K562 (cell line): ENCODE measurements around the gene GLI3. TPM values are rescaled to one million over a fixed set of nuclear protein-coding genes. Genes with fewer than 3 reads are reported as not detected.

Experiments used
- ATAC-seq: fragments of 200-7000 bp; cut with Tn5 transposase; 3 replicates; pipeline ENCODE4 v1.9.1; 2020; ENCODE audit warnings: moderate library complexity
- BruUV-seq: library from RNA; stranded (reverse); fragments of 400-500 nt; replicated peaks from 2 replicates; lab custom pipeline; 2021; lab: Mats Ljungman, UMichigan
- CTCF ChIA-PET: fragments of 300-600 bp; formaldehyde crosslinking; extraction: SDS; loops from one replicate; lab custom pipeline; 2021; ENCODE audit warnings: low intra/inter-chr PET ratio; lab: Yijun Ruan, JAX
- POLR2A ChIA-PET: fragments of 300-600, 350-650 bp; sonication (Branson Sonifier 250); formaldehyde crosslinking; extraction: SDS; loops from one replicate; lab custom pipeline; 2021; ENCODE audit warnings: antibody characterized with exemption, inconsistent platforms; lab: Yijun Ruan, JAX
- DNase-seq, 4 experiments: peaks; one replicate each; pipeline versions ENCODE4 v3.0.0 to v3.0.0-alpha.2; 2011 to 2018; ENCODE audit warnings: low spot score in 3 of 4, mixed read lengths in 3 of 4; ENCODE audit errors: extremely low read depth in 1 of 4
- FAIRE-seq: peaks from 2 replicates; lab custom pipeline; 2011; peaks lifted over from hg19 to GRCh38; lab: Jason Lieb, UNC
- H2AFZ ChIP-seq: 2 replicates; pipeline ENCODE4 v1.6.0; 2011; ENCODE audit warnings: low read depth, low read length, control low read depth, inconsistent platforms
- H3K27ac ChIP-seq: fragments of 200-600 bp; 3 replicates; pipeline ENCODE4 v1.8.0; 2011; ENCODE audit warnings: low read depth, mild to moderate bottlenecking, control low read depth, inconsistent platforms, low read length, moderate library complexity, mixed read lengths; ENCODE audit errors: extremely low read depth
- H3K27me3 ChIP-seq, 2 experiments: fragments of 300-600 bp in 1 of 2; 2 replicates in 1 of 2; 3 replicates in 1 of 2; pipeline versions ENCODE4 v1.6.0 to v1.8.0; 2011; ENCODE audit warnings: inconsistent platforms in 2 of 2, low read length in 2 of 2, mild to moderate bottlenecking in 1 of 2, mixed read lengths in 1 of 2, moderate library complexity in 1 of 2; ENCODE audit not compliant: control insufficient read depth in 2 of 2, insufficient read depth in 2 of 2
- H3K36me3 ChIP-seq: fragments of 300-600 bp; 3 replicates; pipeline ENCODE4 v1.8.0; 2011; ENCODE audit warnings: mild to moderate bottlenecking, low read length, inconsistent platforms; ENCODE audit not compliant: control insufficient read depth, insufficient read depth
- H3K4me1 ChIP-seq, 2 experiments: fragments of 200-600 bp in 1 of 2; replicated peaks in 1 of 2; 2 replicates in 1 of 2; 3 replicates in 1 of 2; pipeline versions ENCODE4 v1.5.1 to v1.8.0; 2011; ENCODE audit warnings: inconsistent platforms in 2 of 2, low read length in 2 of 2, mild to moderate bottlenecking in 1 of 2, mixed read lengths in 1 of 2, moderate library complexity in 1 of 2; ENCODE audit not compliant: control insufficient read depth in 2 of 2, insufficient read depth in 2 of 2
- H3K4me2 ChIP-seq: 2 replicates; pipeline ENCODE4 v1.6.1; 2011; ENCODE audit warnings: low read length, control low read depth, inconsistent platforms, mixed read lengths; ENCODE audit not compliant: insufficient read depth
- H3K4me3 ChIP-seq: fragments of 200-600 bp; sonication (generic), shearing (Covaris generic); 2 replicates; pipeline ENCODE4 v1.5.1; 2016; ENCODE audit warnings: control low read depth, inconsistent platforms
- H3K79me2 ChIP-seq: fragments of 200-600 bp; 3 replicates; pipeline ENCODE4 v1.8.0; 2011; ENCODE audit warnings: low read length, inconsistent platforms; ENCODE audit not compliant: control insufficient read depth, insufficient read depth
- H3K9ac ChIP-seq, 2 experiments: 2 replicates each; pipeline versions ENCODE4 v1.6.0 to v1.6.1; 2011; ENCODE audit warnings: low read depth in 2 of 2, low read length in 2 of 2, control low read depth in 1 of 2, inconsistent platforms in 1 of 2, mild to moderate bottlenecking in 1 of 2, mixed read lengths in 1 of 2; ENCODE audit not compliant: insufficient read depth in 1 of 2
- H3K9me1 ChIP-seq: one replicate; pipeline ENCODE4 v1.6.0; 2011; ENCODE audit warnings: inconsistent platforms, mild to moderate bottlenecking, low read length, moderate library complexity; ENCODE audit not compliant: control insufficient read depth, insufficient read depth
- H3K9me3 ChIP-seq: replicated peaks from 2 replicates; pipeline ENCODE4 v1.5.1; 2011; ENCODE audit warnings: low read depth, low read length, inconsistent platforms; ENCODE audit not compliant: control insufficient read depth, insufficient read depth
- H4K20me1 ChIP-seq: replicated peaks from 2 replicates; pipeline ENCODE4 v1.6.1; 2011; ENCODE audit warnings: low read length, inconsistent platforms, mixed read lengths; ENCODE audit not compliant: control insufficient read depth, insufficient read depth
- BCL6 ChIP-seq: fragments of 250-450 bp; sonication (Bioruptor Pico); IDR thresholded peaks from 2 replicates; pipeline ENCODE4 v1.4.0; 2020
- DPF2 ChIP-seq: fragments of 450-650 bp; IDR thresholded peaks from 2 replicates; pipeline ENCODE4 v1.6.1; 2016
- E2F5 ChIP-seq: sonication (generic); formaldehyde crosslinking; IDR thresholded peaks from 2 replicates; pipeline ENCODE4 v1.8.0; 2022; ENCODE audit warnings: mild to moderate bottlenecking, missing genetic modification reagents
- ELF2 ChIP-seq: fragments of 250-450 bp; sonication (Bioruptor Pico); IDR thresholded peaks from 2 replicates; pipeline ENCODE4 v1.5.0; 2021; ENCODE audit warnings: mild to moderate bottlenecking
- GATA2 ChIP-seq: sonication (generic); formaldehyde crosslinking; IDR thresholded peaks from 2 replicates; pipeline ENCODE4 v1.4.0; 2020; ENCODE audit warnings: mild to moderate bottlenecking, missing genetic modification reagents
- HINFP ChIP-seq: fragments of 450-650 bp; conservative IDR thresholded peaks from 2 replicates; pipeline ENCODE4 v1.6.1; 2016; ENCODE audit warnings: missing genetic modification characterization, low read depth, mild to moderate bottlenecking, control low read depth, missing compliant biosample characterization
- MED1 ChIP-seq: sonication (generic); formaldehyde crosslinking; IDR thresholded peaks from 2 replicates; pipeline ENCODE4 v1.8.1; 2023; ENCODE audit warnings: missing genetic modification reagents, borderline replicate concordance
- MLX ChIP-seq, 2 experiments: fragments of 450-650 bp in 1 of 2; sonication (generic) in 1 of 2; formaldehyde crosslinking; conservative IDR thresholded peaks; 2 replicates each; pipeline versions ENCODE4 v1.4.0 to v1.8.1; 2020 to 2022; ENCODE audit warnings: mild to moderate bottlenecking in 1 of 2, missing genetic modification reagents in 1 of 2
- RNF2 ChIP-seq: sonication (generic); IDR thresholded peaks from 2 replicates; pipeline ENCODE4 v1.6.1; 2016
- SMAD3 ChIP-seq: fragments of 450-650 bp; formaldehyde crosslinking; conservative IDR thresholded peaks from 2 replicates; pipeline ENCODE4 v1.4.0; 2020; ENCODE audit warnings: mild to moderate bottlenecking
- THRA ChIP-seq: fragments of 450-650 bp; IDR thresholded peaks from 2 replicates; pipeline ENCODE4 v1.6.1; 2017; ENCODE audit warnings: mild to moderate bottlenecking, moderate library complexity
- WHSC1 ChIP-seq: IDR thresholded peaks from one replicate; pipeline ENCODE4 v1.6.1; 2012; ENCODE audit warnings: low read length, control low read depth, inconsistent platforms
- ZBTB49 ChIP-seq: sonication (generic); formaldehyde crosslinking; IDR thresholded peaks from 2 replicates; pipeline ENCODE4 v1.8.0; 2022; ENCODE audit warnings: missing genetic modification reagents, mild to moderate bottlenecking, borderline replicate concordance
- ZC3H11A ChIP-seq: IDR thresholded peaks from 2 replicates; pipeline ENCODE4 v1.6.1; 2012; ENCODE audit warnings: low read depth, low read length, improper control_type of control experiment
- ZNF584 ChIP-seq: fragments of 200-800 bp; sonication (Bioruptor generic); IDR thresholded peaks from 2 replicates; pipeline ENCODE4 v1.6.1; 2016; ENCODE audit warnings: low read depth, mild to moderate bottlenecking, missing genetic modification characterization, missing compliant biosample characterization
- ZZZ3 ChIP-seq: fragments of 450-650 bp; IDR thresholded peaks from 2 replicates; pipeline ENCODE4 v1.6.1; 2016; ENCODE audit warnings: antibody characterized with exemption, mild to moderate bottlenecking, moderate library complexity
- WGBS: fragments of 100-300 bp; shearing (Covaris generic); methylation state at CpG from one replicate; pipeline ENCODE4 v1.1.6; 2016; ENCODE audit warnings: low coverage, mixed read lengths; ENCODE audit not compliant: insufficient coverage; ENCODE audit errors: missing lambda C conversion rate; 5-methylcytosine and 5-hydroxymethylcytosine counted together
- in situ Hi-C: fragments of 300-500 bp; cut with MboI; formaldehyde crosslinking; loops from 4 replicates; pipeline ENCODE4 v1.15.0; 2018; ENCODE audit warnings: inconsistent platforms, mixed read lengths
- intact Hi-C: fragments of 100-400 bp; cut with micrococcal nuclease; formaldehyde crosslinking; loops from 2 replicates; pipeline ENCODE4 v1.14.2; 2022
- polyA plus RNA-seq, 8 experiments: library from polyadenylated mRNA; depleted of rRNA in 4 of 8; stranded (reverse) in 5 of 8; unstranded in 3 of 8; fragments of >200 nt; fragmentation: Nextera tagmentation in 2 of 8; fragmentation: Illumina TruSeq in 1 of 8; extraction: Ambion mirVana in 2 of 8; extraction: Trizol in 1 of 8; gene quantifications; 2 replicates each; pipeline versions ENCODE4 v1.2.1 to v1.2.3, GENCODE V29; 2011 to 2014; ENCODE audit warnings: inconsistent platforms in 1 of 8, missing spikeins in 1 of 8
- total RNA-seq, 7 experiments: library from RNA; depleted of rRNA in 6 of 7; stranded (reverse); fragments of >200 nt in 6 of 7; fragmentation: Illumina TruSeq in 2 of 7; extraction: Trizol in 2 of 7; gene quantifications; 2 replicates each; pipeline versions ENCODE4 v1.2.1 to v1.2.3, GENCODE V29; 2011 to 2021; ENCODE audit warnings: low replicate concordance in 1 of 7

The GLI3 gene
- total and polyA plus RNA-seq, 9 of the 15 experiments (the other 6 are each of a cell fraction or from before 2014, with no cell fraction given), result 0.01 to 0.18 (median 0.07) TPM; not detected in 6

- no peak overlapping the region for H3K27ac ChIP-seq
- in situ Hi-C loops (no loop called here), intact Hi-C loops (no loop called here)
- H3K9me3 ChIP-seq, result no peaks in the 10 kb centered on the region
- H3K9ac ChIP-seq, result no peak overlapping the region
- DNase-seq (no peak), FAIRE-seq (no peak), ATAC-seq (no peak)
- no peaks in the 10 kb centered on the region for H3K9me1 ChIP-seq
- no peaks in the 10 kb centered on the region for H3K36me3 ChIP-seq
- H3K4me2 ChIP-seq, result no peak overlapping the region
- no peaks in the 10 kb centered on the region for H3K4me1 ChIP-seq
- ChIA-PET CTCF (no interaction called here), POLR2A (no interaction called here)
- no peaks in the 10 kb centered on the region for H3K79me2 ChIP-seq
- WGBS, result 1% methylated on average over 13 of the region's 14 CpGs
- H3K4me3 ChIP-seq, result no peak overlapping the region
- peaks cover 0 to 20% of the 10 kb centered on the region in 2 experiments; a peak in 2 of 5 replicates for H3K27me3 ChIP-seq
- H2AFZ ChIP-seq, result no peak overlapping the region
- BruUV-seq, result no TSS peak
- H4K20me1 ChIP-seq, result no peaks in the 10 kb centered on the region
- TF ChIP-seq E2F5 (no peak), MED1 (no peak), WHSC1 (no peak), ZNF584 (no peak), ZZZ3 (no peak), ZC3H11A (no peak), ELF2 (CRISPR knock-in tag) (no peak), RNF2 (no peak), MLX (CRISPR knock-in tag; conservative IDR thresholded peaks at IDR 0.05) (no peak), SMAD3 (CRISPR knock-in tag) (no peak), ZBTB49 (CRISPR knock-in tag) (no peak), THRA (no peak), GATA2 (CRISPR knock-in tag) (no peak), BCL6 (no peak), HINFP (tag) (no peak), DPF2 (no peak)
Observed at GRCh38 chr7:42143711-42144600, 93.1 kb downstream of the GLI3 start.
